Activated T-cell treated with anti-CD3 and anti-CD28 coated beads for 4 hours (primary cell): Measurements from ENCODE around the gene CRYL1.
A peak's percentile ranks its signal among the peaks of the same experiment; 100 is the strongest.

Source experiments
- DNase-seq: peaks from one replicate; pipeline ENCODE4 v3.0.0-alpha.2; 2020

The CRYL1 gene

DNA sequence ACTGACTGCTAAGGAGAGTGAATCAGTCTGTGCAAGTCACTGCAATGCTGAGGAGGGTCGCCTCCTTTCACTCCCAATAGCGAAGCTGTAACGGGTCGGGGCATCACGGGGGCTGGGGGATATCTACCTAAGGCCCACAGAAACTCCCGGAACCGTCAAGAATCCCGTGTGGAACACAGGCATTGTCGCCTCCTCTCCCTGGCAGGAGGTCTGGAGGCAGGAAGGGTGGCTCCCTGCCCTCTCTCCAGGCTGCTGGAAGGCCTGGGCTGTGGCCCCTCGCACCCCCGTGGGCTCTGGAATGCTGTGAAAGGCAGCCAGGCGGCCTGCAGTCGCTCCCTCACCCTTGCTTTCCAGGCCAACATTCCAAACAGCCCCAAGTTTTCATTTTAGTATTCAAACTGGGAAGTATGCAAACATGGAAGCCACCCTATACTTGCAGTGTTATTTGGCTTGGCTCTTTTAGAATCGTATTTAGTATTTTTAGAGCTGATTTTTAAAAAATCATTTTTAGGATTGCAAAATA is 109.4 kb downstream of the CRYL1 start:
- no peak for DNase-seq

DNA sequence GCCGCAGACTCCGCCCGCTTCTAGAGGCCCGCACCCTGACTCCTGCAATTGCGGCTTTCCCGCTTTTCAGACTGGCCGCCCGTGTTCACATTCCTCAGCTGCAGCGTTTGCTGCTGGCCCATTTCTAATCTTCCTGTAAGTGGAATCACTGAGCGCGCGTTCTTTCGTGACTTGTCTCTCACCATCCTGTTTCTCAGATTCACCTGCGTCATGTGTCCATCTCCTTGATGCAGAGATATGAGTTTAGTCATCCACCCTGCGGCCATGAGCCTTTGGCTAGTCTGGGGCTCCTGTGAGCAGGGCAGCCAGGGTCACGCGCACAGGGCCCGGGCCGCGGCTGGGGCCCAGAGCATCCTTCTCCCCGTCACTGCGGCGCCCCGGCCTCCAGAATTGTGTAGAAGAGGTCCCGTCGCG is 110.0 kb downstream of the CRYL1 start:
- DNase-seq: no peak

DNA sequence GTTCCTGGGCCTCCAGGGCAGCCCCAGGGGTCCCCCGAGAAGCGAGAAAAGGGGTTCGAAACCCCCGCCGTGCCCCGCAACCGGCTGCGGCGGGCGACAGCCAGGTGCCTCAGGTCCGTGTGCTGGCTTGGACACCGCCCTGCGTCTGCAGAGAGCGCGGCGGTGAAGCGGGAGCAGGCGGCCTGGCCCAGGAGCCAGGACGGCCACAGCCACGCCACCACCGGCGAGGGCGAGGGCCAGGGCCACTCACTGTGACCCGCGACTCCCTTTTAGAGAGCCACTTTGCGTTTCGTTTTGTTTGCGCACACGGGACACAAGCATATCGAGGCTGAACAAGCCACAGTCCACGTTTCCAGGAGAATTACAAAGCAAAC is 110.4 kb downstream of the CRYL1 start:
- DNase-seq: no peak

DNA sequence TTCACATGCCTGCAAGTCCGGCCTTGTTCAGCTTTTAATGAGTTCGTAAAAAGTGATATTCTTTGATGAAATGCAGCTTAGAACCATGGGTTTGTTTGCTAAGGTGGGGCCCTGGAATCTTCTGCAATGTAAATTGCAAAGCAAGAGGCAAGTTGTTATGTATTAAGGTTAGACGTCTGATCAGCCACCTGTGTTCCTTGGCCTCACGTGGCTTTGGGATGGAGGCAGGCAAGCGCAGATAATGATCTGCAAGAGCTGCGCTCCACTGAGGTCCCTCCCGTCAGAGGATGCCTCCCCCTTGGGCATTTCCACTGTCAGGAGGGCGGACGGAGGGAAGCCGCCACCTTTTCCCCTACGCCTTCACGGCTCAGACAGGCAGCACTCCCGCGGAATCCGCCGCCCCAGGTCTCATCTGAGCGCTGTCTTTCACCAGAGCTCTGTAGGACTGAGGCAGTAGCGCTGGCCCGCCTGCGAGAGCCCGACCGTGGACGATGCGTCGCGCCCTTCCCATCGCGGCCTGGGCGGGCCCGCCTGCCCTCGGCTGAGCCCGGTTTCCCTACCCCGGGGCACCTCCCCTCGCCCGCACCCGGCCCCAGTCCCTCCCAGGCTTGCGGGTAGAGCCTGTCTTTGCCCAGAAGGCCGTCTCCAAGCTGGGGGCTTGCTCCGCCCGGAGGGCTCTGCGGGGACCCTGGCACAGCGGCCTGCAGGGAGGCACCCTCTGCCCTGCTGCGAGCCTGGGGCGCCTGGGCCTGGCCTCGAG is 110.9 kb downstream of the CRYL1 start:
- no peak for DNase-seq

DNA sequence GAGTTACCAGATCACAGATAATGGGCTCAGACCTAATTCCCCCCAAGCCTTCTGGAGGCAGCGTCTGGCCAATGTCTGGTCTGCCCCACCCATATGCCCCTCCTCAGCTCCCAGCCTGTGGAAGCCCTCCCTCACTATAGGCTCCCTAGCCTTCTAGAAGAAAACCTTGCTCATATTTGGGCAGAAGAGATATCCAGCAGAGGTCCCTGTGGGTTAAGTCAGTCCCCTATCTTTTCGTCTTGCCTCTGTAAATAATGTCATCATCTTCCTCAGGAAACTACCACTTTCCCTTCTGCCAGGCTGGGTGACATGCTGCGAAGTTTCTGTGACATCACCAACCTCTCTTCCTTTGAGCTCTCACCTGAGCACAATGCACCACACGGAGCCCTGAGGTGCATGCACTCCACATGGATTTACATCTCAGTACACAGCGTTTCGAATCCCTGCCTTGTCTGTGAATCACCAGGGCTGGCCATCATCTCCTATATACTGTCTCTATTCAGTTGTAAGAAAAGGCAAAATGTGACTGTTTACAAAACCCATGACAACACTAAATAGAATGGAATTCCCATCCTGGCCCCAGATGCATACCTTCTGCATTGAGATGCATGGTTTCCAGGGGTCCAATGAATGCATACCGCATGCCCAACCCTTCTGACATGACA is 112.8 kb downstream of the CRYL1 start:
- DNase-seq: no peak

DNA sequence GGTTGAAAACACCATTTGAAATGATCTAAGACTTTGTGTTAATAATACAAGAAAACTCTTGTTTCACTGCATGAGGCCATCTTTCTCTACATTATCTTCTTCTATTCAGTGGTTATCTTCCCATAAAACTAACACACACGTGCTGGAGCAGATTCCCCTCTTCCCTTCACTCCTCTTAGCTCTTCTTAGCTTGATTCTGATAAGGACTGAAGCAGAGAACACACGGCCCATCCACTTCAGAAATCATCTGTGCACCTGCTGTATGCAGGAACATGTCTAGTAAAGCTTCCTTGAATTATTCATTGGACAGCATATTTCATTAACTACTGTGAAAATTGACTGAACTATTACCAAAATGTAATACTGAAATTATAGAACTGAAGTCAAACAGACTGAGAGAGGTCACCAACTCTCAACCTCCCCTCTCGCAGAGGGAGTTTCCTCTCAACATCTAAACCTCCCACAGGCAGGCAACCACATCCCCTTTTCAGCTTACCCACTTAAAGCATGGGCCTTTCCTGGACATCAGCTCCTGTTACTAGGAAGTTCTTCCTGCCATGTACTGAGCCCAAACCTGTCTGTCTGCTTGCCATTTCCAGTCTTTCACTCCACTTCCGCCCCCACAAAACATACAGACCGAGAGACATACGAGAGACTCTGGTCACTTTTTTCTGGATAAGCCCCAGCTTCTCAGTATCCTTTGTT is 113.9 kb downstream of the CRYL1 start:
- peak; percentile 21 for DNase-seq

DNA sequence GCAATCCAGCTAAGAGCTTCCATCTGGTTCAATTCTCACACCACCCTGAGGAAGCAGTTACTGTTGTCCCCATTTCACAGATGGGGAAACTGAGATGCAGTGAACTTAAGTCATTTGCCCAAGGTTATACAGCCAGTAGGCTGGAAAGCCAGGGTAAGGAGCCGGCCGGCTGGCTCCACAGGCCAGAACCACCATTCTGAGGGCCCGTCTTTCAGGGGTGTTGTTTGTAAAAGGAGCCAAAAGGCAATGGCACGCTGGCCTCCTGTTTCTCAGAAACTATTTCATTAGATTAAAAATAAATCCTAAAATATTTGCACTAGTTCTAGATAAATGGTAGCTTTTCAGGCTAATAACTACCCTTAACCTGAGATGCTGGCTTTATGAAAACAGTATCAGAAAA is 114.9 kb downstream of the CRYL1 start:
- DNase-seq: no peak

DNA sequence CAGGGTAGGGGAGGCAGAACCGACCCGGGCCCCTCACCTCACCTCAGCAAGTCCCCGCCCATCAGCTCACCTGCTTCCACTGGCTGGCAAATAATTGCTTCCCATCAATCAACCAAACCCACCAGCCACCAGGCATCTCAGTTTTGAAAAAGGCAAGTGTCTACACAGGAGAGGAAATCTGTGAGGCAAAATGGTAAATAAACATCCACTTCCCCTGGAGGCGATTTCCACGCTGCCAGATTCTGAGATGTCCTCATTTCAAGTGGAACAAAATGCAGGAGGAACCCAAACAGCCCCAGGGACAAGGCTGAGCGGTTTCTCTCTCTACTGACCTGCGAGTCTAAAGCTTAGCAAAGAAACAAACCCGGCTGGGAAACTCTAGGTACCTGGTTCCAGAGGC is 117.5 kb downstream of the CRYL1 start:
- no peak for DNase-seq

DNA sequence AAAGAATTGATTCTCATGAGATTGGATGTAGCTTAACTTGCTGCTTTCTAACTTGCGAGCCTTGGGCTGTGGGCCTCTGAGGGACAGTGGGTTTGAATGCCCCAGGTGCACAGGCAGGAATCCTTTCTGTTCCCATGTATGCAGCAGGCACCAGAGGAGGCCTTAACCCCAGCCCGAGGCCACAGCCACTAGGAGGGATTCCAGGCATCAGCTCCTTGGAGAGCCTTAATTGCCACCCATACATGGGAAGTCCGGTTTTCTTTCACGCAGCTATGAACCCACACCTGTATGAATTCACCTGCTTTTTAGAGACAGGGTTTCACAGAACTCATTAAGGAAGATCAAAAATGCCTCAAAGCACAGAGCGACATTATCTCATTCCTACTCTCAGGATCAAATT is 117.9 kb downstream of the CRYL1 start:
- no peak for DNase-seq

DNA sequence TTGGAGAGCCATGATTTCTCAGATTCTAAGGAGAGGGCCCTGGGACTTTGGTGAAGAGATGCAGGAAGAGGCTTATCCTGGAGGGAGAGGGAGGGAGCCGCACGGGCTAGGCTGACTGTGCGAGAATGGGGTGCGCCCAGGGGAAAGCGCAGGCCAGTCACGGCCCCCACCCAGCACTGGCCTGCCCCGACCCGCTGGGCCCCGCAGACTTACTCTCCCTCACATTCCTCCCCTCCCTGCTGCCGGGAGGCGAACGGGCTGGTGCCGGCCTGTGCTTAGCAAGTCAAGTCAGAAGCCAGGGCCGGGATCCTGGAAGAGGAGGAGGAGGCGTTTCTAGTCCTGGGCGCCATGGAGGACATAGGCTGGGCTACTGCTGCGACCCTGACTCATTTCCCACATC is 120.0 kb downstream of the CRYL1 start:
- no peak for DNase-seq

DNA sequence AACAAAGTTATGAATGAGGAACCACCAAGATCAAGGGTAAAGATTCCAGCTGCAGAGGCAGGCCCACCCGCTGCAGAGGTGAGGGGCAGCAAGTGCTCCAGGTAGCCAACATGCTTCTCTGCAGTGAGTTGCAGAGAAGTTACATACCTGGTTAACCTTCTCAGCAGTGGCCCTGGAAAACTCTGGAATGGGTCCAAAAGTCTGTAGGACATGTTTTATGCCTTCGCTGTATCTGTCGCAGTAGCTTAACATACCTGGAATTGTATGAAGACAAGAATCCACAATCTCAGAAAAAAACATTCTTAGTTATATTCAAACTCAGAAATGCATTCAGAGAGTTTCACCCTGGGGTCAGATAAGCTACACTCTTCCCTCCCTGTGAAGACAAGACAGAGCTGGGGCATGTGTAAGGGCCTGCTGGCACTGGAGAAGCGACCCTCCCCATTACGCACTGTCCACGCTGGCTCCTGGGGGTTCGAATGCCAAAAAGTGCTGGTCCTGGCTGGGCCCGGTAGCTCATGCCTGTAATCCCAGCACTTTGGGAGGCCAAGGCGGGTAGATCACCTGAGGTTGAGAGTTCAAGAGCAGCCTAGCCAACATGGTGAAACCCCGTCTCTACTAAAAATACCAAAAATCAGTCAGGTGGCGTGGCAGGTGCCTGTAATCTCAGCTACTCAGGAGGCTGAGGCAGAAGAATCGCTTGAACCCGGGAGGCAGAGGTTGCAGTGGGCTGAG is 121.0 kb downstream of the CRYL1 start:
- no peak for DNase-seq

DNA sequence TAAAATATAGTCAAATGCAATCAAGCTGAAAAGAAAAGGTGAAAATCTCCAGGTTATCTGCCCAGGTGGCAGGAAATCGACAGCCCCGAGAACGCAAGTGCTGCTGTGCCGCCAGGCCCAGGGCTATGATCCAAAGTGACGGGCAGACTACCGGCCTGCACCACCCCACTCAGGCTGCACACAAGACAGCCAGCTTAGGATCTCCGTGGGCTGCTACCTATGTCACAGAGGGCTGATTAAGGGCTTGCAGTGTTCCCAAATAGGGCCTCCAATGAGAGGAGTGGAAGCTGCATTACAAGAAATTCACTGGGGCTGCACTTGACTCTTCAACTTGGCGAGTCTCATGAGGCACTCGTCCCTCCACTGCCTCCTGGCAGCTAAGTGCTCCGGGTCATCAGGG is 121.8 kb downstream of the CRYL1 start:
- no peak for DNase-seq

DNA sequence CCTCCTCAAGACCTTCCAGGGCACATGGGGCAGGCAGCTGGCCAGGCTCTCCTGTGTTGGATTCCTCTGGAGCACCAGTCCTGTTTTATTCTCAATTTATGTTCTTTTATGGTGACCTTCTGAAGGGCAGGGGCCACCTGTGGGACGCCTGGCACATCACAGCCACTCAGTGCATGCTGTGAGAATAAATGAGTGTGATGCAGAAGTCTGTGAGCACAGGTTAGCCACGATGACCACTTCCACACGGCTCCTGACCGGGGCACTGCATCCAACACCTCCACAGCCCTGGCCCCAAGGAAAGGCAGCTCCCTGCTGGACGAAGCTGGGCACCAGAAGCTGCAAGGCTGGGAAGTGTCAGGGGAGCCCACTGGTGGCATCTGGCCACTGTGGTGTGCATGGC is 122.8 kb downstream of the CRYL1 start:
- DNase-seq: no peak

DNA sequence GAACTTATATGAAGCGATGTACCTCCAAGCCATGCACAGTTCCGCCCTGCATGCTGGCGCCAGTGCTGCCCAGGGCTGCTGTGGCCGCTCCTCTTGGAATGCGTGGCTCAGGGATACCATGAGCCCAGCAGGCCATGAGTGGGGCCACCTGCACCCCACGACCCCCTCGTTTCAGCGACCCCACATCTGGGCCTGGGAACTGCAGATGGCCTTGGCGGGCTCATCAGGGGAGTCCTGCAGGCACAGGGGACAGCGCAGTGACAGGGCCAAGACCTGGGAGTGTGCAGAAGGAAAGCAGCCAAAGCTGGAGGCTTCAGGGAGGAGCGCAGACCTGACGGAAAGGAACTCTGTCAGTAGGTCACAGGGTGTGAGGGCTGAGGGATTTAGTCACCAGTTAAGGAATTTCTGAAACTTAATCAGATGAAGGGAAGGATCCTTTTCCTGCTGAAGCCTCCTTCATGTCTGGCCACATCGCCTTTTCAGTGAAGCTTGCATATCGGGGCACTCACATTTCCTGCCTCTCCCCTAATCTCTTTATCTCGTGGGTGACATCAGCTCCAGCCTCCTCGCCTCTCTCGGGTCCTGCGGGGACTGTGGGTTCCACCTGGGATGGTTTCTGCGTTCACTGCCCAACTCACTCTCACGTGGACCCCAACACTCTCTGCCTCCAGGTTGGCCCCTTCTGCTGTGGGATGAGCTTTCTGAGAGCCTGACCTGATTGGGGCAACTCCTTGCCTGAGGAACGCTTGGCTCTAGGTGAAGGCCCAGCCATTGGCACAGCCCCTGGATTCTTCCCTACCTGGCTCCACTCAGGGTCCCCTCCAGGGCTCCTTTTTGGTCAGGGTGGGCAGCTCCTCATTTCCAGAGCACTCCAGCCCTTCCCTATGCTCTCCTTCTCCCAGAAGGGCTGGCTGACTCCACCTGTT is 123.5 kb downstream of the CRYL1 start:
- no peak for DNase-seq

DNA sequence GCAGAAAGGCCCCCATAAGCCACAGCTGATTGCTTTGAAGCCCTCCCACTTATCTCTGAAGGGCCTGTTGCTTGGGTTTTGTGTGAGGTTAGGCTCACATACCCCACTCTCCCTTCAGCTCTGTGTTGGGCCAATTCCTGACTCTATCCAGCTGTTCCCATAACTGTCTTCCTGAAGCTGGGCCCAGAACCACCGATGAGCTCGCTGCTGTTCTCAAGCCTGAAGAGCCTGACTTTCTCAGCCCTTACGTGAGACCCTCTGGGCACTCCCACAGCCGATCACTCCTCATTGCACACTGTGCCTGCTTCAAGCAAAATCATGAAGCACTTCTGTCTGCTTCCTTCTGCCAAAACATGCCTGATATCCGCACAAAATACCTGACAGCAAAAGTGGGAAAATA is 124.1 kb downstream of the CRYL1 start:
- no peak for DNase-seq

DNA sequence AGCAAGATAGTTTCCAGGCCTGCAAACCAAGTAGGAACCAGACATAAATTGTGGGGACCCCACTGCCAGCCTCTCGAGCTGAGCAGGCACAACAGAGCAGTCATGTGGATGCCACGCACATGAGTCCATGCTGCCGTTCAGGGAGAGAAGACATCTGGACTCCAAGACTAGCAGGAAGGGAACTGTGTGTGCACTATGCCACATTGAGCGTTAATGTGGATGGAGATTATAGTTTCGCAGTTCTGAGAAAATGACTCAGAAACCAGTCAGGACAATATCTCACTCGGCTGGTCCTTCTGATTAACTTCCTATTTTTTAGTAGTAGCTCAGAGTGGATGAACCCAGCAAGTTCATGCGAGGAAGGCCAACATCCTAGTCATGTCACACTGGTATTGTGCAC is 124.9 kb downstream of the CRYL1 start:
- DNase-seq: no peak

DNA sequence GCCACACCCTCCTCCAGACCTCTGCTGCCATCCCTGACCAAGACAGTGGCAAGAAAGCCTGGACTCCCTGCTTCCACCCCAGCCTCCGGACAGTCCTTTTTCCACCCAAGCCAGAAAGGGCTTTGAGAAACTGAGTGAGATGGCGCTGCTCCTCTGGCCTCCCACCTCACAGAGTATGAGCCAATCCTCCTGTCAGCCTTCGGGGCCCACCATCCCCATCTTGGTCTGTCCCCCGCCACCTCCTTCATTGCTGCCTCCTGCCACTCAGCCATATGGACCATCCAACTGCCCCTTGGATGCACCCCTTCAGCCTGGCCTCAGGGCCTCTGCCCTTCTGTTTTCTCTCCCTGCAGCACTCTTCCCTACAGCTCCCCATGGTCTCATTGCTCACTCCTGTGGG is 125.7 kb downstream of the CRYL1 start:
- DNase-seq: no peak

DNA sequence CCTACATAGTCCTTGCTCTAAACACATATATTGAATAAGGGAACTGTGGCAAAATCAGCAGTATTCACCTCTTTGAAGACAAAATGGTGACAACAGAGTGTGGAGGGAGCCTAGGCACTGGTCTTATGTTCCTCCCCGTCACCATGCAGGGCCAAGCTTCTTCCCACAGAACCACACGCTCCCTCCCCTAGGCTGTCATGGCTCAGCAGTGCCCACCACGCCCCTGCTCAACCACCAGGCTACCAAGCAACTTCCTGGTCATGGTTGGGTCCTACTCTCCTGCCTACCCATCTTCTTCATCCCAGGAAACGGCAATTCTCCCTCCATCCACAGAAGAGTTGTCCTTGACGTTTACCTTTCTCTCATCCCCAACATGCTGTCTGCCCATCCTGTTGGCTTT is 126.1 kb downstream of the CRYL1 start:
- no peak for DNase-seq

DNA sequence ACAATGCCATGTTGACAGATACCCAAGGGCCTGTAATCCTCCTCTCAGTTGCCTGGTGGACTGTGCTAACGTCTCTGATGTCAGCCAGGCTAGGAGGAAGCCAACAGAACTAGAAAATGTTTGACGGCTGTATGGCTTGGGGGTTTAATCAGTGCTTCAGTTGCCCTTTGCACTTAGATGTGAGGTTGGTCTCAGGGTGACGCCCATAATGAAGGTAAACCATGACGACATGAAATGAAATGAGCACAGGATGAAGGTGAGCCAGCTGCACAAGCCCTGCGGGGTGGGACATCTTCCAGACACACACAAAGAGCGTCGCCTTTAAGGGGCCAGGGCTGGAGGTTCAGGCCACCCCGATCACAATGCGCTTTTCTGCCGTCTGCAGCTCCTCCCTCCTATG is 127.2 kb downstream of the CRYL1 start:
- DNase-seq: no peak

DNA sequence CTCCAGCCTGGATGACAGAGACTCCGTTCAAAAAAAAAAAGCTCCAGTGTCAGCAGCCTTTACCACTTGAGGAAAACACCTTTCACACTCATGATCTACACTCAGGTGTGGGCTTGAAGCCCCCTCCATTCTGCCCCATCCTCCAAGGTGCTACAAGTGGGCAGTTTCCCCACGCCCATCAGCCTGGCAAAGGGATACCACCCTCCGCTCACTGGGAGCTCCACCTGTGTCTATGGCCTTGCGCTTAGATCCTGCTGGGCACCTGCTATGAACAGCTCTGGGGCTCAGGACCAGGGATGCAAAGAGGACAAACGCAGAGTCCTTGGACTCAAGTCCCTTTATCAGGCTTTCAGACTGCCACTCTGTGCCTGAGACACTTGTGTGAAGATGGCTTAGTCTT is 127.8 kb downstream of the CRYL1 start:
- no peak for DNase-seq

DNA sequence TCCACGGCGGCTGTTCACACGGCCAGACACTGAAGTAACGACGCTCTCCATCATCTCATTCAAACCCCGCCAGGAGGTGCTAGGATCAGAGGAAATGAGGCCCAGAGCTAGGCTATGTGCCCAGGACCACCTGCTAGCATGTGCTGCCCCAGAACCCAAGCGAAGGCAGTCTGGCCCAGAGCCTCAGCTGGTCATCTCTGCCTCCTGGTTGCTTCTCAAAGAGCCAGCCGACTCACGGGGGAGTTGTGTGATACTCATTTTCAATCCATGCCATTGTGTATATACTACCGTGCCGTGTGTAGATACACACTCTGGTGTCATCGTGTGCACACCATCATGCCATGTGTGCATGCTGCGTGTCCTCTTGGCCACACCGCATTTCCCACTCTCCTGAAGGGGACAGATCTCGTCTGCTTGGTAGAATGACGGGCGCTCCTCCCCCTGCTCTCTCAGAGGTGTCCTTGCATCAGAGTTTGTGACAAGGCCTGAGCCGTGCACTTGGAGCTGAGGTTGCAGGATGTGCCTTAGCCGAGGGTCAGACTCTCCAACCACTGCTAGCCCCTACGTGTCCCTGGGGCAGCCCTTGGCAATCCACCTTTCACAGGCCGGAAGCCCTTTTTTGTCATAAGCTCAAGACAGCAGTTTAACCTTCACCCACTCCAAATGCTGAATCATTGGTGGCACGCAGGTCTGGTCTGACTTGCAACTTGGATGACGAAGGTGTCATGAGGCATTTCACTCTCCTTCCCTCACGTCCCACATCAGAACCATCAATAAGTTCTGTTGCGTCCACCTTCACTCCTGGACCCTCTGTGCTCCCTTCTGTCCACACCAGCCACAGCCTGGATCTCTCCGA is 130.4 kb downstream of the CRYL1 start:
- DNase-seq: no peak
